GM23338 (cell line): ENCODE results near the gene PCLAF. TPM values are rescaled to one million over a fixed set of nuclear protein-coding genes. Genes with fewer than 3 reads are reported as not detected.

Experiments used
- ATAC-seq: fragments of 200-7000 bp; cut with Tn5 transposase; 3 replicates; pipeline ENCODE4 v1.9.1; 2020
- DNase-seq: peaks from one replicate; pipeline ENCODE4 v3.0.0-alpha.2; 2015; ENCODE audit warnings: low spot score
- H2AFZ ChIP-seq: fragments of 200-600 bp; sonication (generic); 2 replicates; pipeline ENCODE4 v1.8.0; 2016; ENCODE audit warnings: antibody characterized with exemption, mild to moderate bottlenecking, moderate library complexity
- H3F3A ChIP-seq: fragments of 200-600 bp; sonication (generic); replicated peaks from 2 replicates; pipeline ENCODE4 v1.8.0; 2017; ENCODE audit warnings: antibody characterized with exemption, mixed run types, low read depth
- H3K27ac ChIP-seq: fragments of 200-600 bp; sonication (generic); 2 replicates; pipeline ENCODE4 v1.6.1; 2016; ENCODE audit warnings: low read depth
- H3K27me3 ChIP-seq: fragments of 200-600 bp; sonication (generic); 2 replicates; pipeline ENCODE4 v1.8.0; 2016; ENCODE audit warnings: mild to moderate bottlenecking, mixed run types, moderate library complexity; ENCODE audit not compliant: insufficient read depth
- H3K36me3 ChIP-seq: fragments of 200-600 bp; sonication (generic); 2 replicates; pipeline ENCODE4 v1.8.0; 2016; ENCODE audit warnings: mild to moderate bottlenecking; ENCODE audit not compliant: insufficient read depth
- H3K4me1 ChIP-seq: fragments of 200-600 bp; sonication (generic); 2 replicates; pipeline ENCODE4 v1.8.0; 2016; ENCODE audit warnings: mild to moderate bottlenecking, moderate library complexity; ENCODE audit not compliant: insufficient read depth
- H3K4me2 ChIP-seq: fragments of 200-600 bp; sonication (generic); 2 replicates; pipeline ENCODE4 v1.7.1; 2017; ENCODE audit warnings: mixed run types
- H3K4me3 ChIP-seq: fragments of 200-600 bp; sonication (generic); 2 replicates; pipeline ENCODE4 v1.6.1; 2016; ENCODE audit warnings: mixed run types
- H3K79me2 ChIP-seq: fragments of 200-600 bp; sonication (generic); replicated peaks from 2 replicates; pipeline ENCODE4 v1.8.0; 2017; ENCODE audit warnings: mild to moderate bottlenecking; ENCODE audit not compliant: insufficient read depth
- H3K9me2 ChIP-seq: fragments of 200-600 bp; sonication (generic); 2 replicates; pipeline ENCODE4 v1.8.0; 2017; ENCODE audit not compliant: insufficient read depth
- H4K20me1 ChIP-seq: fragments of 200-600 bp; sonication (generic); replicated peaks from 2 replicates; pipeline ENCODE4 v1.8.0; 2017; ENCODE audit warnings: mild to moderate bottlenecking; ENCODE audit not compliant: insufficient read depth
- H3K27ac Mint-ChIP-seq: 2 replicates; pipeline ENCODE4 v1.8.0; 2020; ENCODE audit warnings: inconsistent platforms, mild to moderate bottlenecking, moderate library complexity, mixed read lengths
- H3K27me3 Mint-ChIP-seq: 3 replicates; pipeline ENCODE4 v1.8.0; 2022; ENCODE audit warnings: low read depth, mild to moderate bottlenecking, moderate library complexity, mixed read lengths, inconsistent platforms; ENCODE audit not compliant: insufficient read depth, poor library complexity
- H3K36me3 Mint-ChIP-seq: 3 replicates; pipeline ENCODE4 v1.8.0; 2021; ENCODE audit warnings: low read depth, mild to moderate bottlenecking, inconsistent platforms, moderate library complexity, mixed read lengths
- H3K4me1 Mint-ChIP-seq: 3 replicates; pipeline ENCODE4 v1.8.0; 2020; ENCODE audit warnings: mild to moderate bottlenecking, inconsistent platforms, mixed read lengths
- H3K4me3 Mint-ChIP-seq: 3 replicates; pipeline ENCODE4 v1.8.0; 2021; ENCODE audit warnings: moderate library complexity, mild to moderate bottlenecking, inconsistent platforms, mixed read lengths
- H3K9me3 Mint-ChIP-seq: 3 replicates; pipeline ENCODE4 v1.8.0; 2020; ENCODE audit warnings: moderate library complexity, mild to moderate bottlenecking, inconsistent platforms, mixed read lengths
- ETS1 ChIP-seq: IDR thresholded peaks from 2 replicates; pipeline ENCODE4 v1.6.1; 2016; ENCODE audit warnings: antibody characterized with exemption
- EZH2phosphoT487 ChIP-seq: fragments of 200-600 bp; sonication (generic); IDR thresholded peaks from one replicate; pipeline ENCODE4 v1.8.1; 2018; ENCODE audit warnings: antibody characterized with exemption; ENCODE audit not compliant: unreplicated experiment
- JUNB ChIP-seq: IDR thresholded peaks from one replicate; pipeline ENCODE4 v1.6.1; 2016; ENCODE audit warnings: antibody characterized with exemption; ENCODE audit not compliant: unreplicated experiment
- STAT1 ChIP-seq: IDR thresholded peaks from one replicate; pipeline ENCODE4 v1.6.1; 2016; ENCODE audit warnings: antibody characterized with exemption; ENCODE audit not compliant: unreplicated experiment
- ZNF462 ChIP-seq: fragments of 250-450 bp; sonication (Bioruptor Pico); IDR thresholded peaks from 2 replicates; pipeline ENCODE4 v1.5.0; 2020; ENCODE audit warnings: mild to moderate bottlenecking, moderate library complexity
- polyA plus RNA-seq: library from polyadenylated mRNA; unstranded; fragments of >200 nt; fragmentation: Nextera tagmentation; extraction: Ambion mirVana; gene quantifications from 2 replicates; pipeline ENCODE4 v1.2.1, GENCODE V29; 2016
- total RNA-seq: library from RNA; depleted of rRNA; stranded (reverse); fragments of >200 nt; shearing (Covaris generic); gene quantifications from 2 replicates; pipeline ENCODE4 v1.2.3, GENCODE V29; 2014

Gene PCLAF
- total and polyA plus RNA-seq, 2 experiments from 2014 or later: 48.9 to 206 TPM

- peak overlapping the region; percentile 38 for H3K4me2 ChIP-seq
- H4K20me1 ChIP-seq: no peaks in the 10 kb centered on the region
- H2AFZ ChIP-seq: no peak overlapping the region
- H3K36me3 Mint-ChIP-seq: 0 out of 3 replicates have a peak, but pooled peaks cover 2% of the 10 kb centered on the region
- H3K4me3 Mint-ChIP-seq: no peak overlapping the region
- ATAC-seq (no peak), DNase-seq (peak; percentile 13)
- no peak for TF ChIP-seq ZNF462 (CRISPR knock-in tag)
- TF ChIP-seq EZH2phosphoT487: no peak
- no peak for TF ChIP-seq JUNB
- no peak for TF ChIP-seq STAT1
- H3K79me2 ChIP-seq: peaks cover 34% of the 10 kb centered on the region
- no peaks in the 10 kb centered on the region for H3K27me3 Mint-ChIP-seq
- no peak overlapping the region for H3K4me3 ChIP-seq
- no peaks in the 10 kb centered on the region for H3K9me2 ChIP-seq
- no peaks in the 10 kb centered on the region for H3F3A ChIP-seq
- peaks cover 12% of the 10 kb centered on the region for H3K4me1 ChIP-seq
- no peaks in the 10 kb centered on the region for H3K27me3 ChIP-seq
- no peak overlapping the region for H3K27ac Mint-ChIP-seq
- no peaks in the 10 kb centered on the region for H3K36me3 ChIP-seq
- H3K27ac ChIP-seq: peak overlapping the region; percentile 1; the same call in 1 of the 2 replicates
- peaks cover 14% of the 10 kb centered on the region for H3K4me1 Mint-ChIP-seq
- no peaks in the 10 kb centered on the region for H3K9me3 Mint-ChIP-seq
Observed at GRCh38 chr15:64341961-64342360, 39.3 kb downstream of the PCLAF start.

GRCh38 chr15:64340355-64340754 is 40.9 kb downstream of the PCLAF start:
- no peak overlapping the region for H2AFZ ChIP-seq
- no peaks in the 10 kb centered on the region for H3K36me3 ChIP-seq
- no peak overlapping the region for H3K4me3 ChIP-seq
- H3K4me1 ChIP-seq: peaks cover 12% of the 10 kb centered on the region
- TF ChIP-seq EZH2phosphoT487 (no peak), ETS1 (no peak)
- 0 out of 3 replicates have a peak, but pooled peaks cover 2% of the 10 kb centered on the region for H3K36me3 Mint-ChIP-seq
- no peaks in the 10 kb centered on the region for H3K9me3 Mint-ChIP-seq
- no peaks in the 10 kb centered on the region for H3F3A ChIP-seq
- H4K20me1 ChIP-seq: no peaks in the 10 kb centered on the region
- no peaks in the 10 kb centered on the region for H3K27me3 Mint-ChIP-seq
- DNase-seq: no peak
- ATAC-seq: no peak
- H3K9me2 ChIP-seq: no peaks in the 10 kb centered on the region
- H3K4me1 Mint-ChIP-seq: peaks cover 14% of the 10 kb centered on the region
- H3K4me3 Mint-ChIP-seq: no peak overlapping the region
- no peak overlapping the region for H3K27ac ChIP-seq
- H3K27me3 ChIP-seq: no peaks in the 10 kb centered on the region
- H3K79me2 ChIP-seq: peaks cover 27% of the 10 kb centered on the region
- H3K4me2 ChIP-seq: no peak overlapping the region
- H3K27ac Mint-ChIP-seq: no peak overlapping the region
